H9 (cell line): ENCODE data around the gene HERC6. TPM values are rescaled to one million over a fixed set of nuclear protein-coding genes. Genes with fewer than 3 reads are reported as not detected.

Experiments
- DNase-seq: peaks from one replicate; pipeline ENCODE4 v3.0.0-alpha.2; 2017
- H2AFZ ChIP-seq: one replicate; pipeline ENCODE4 v1.6.1; 2013; ENCODE audit warnings: mild to moderate bottlenecking, low read length, control low read depth, moderate library complexity
- H2AK5ac ChIP-seq: 2 replicates; pipeline ENCODE4 v1.6.1; 2013; ENCODE audit warnings: low read length, control low read depth, mixed read lengths; ENCODE audit not compliant: insufficient read length
- H2BK120ac ChIP-seq: one replicate; pipeline ENCODE4 v1.6.1; 2013; ENCODE audit warnings: low read depth, mild to moderate bottlenecking, low read length, control low read depth, inconsistent platforms; ENCODE audit not compliant: poor library complexity, severe bottlenecking
- H2BK12ac ChIP-seq: 2 replicates; pipeline ENCODE4 v1.6.1; 2013; ENCODE audit warnings: low read length, control low read depth, mixed read lengths, low read depth; ENCODE audit not compliant: insufficient read length
- H2BK15ac ChIP-seq: 2 replicates; pipeline ENCODE4 v1.6.1; 2013; ENCODE audit warnings: low read depth, low read length, control low read depth
- H2BK20ac ChIP-seq: one replicate; pipeline ENCODE4 v1.6.1; 2013; ENCODE audit warnings: low read depth, mild to moderate bottlenecking, low read length, control low read depth, inconsistent platforms; ENCODE audit not compliant: poor library complexity, severe bottlenecking
- H2BK5ac ChIP-seq: 2 replicates; pipeline ENCODE4 v1.6.1; 2013; ENCODE audit warnings: low read length, control low read depth, mixed read lengths; ENCODE audit not compliant: insufficient read length
- H3K14ac ChIP-seq: 2 replicates; pipeline ENCODE4 v1.6.1; 2013; ENCODE audit warnings: low read length, control low read depth; ENCODE audit not compliant: insufficient read depth
- H3K18ac ChIP-seq: 2 replicates; pipeline ENCODE4 v1.6.1; 2013; ENCODE audit warnings: low read depth, mild to moderate bottlenecking, mixed read lengths, low read length, control low read depth; ENCODE audit not compliant: insufficient read length
- H3K23ac ChIP-seq: 2 replicates; pipeline ENCODE4 v1.6.1; 2013; ENCODE audit warnings: low read length, control low read depth, mixed read lengths, low read depth; ENCODE audit not compliant: insufficient read length
- H3K23me2 ChIP-seq: 2 replicates; pipeline ENCODE4 v1.6.1; 2013; ENCODE audit warnings: low read depth, mild to moderate bottlenecking, mixed read lengths, low read length, control low read depth; ENCODE audit not compliant: insufficient read length, poor library complexity, severe bottlenecking
- H3K27ac ChIP-seq: 2 replicates; pipeline ENCODE4 v1.5.1; 2013; ENCODE audit warnings: low read length, control low read depth, mixed read lengths, low read depth; ENCODE audit not compliant: insufficient read length
- H3K27me3 ChIP-seq: 2 replicates; pipeline ENCODE4 v1.6.1; 2013; ENCODE audit warnings: low read length, control low read depth, inconsistent platforms; ENCODE audit not compliant: insufficient read depth
- H3K4ac ChIP-seq: 2 replicates; pipeline ENCODE4 v1.6.1; 2013; ENCODE audit warnings: low read depth, mild to moderate bottlenecking, control low read depth, inconsistent platforms, low read length, moderate library complexity
- H3K4me1 ChIP-seq: 2 replicates; pipeline ENCODE4 v1.6.1; 2013; ENCODE audit warnings: low read length, control low read depth, inconsistent platforms; ENCODE audit not compliant: insufficient read depth
- H3K4me2 ChIP-seq: 2 replicates; pipeline ENCODE4 v1.6.1; 2013; ENCODE audit warnings: low read length, control low read depth, mixed read lengths; ENCODE audit not compliant: insufficient read length, insufficient read depth
- H3K56ac ChIP-seq: 2 replicates; pipeline ENCODE4 v1.6.1; 2013; ENCODE audit warnings: low read depth, mild to moderate bottlenecking, mixed read lengths, low read length, control low read depth; ENCODE audit not compliant: insufficient read length
- H3K79me1 ChIP-seq: 2 replicates; pipeline ENCODE4 v1.6.1; 2013; ENCODE audit warnings: low read depth, mild to moderate bottlenecking, moderate library complexity, low read length, control low read depth, inconsistent platforms; ENCODE audit not compliant: insufficient read depth, poor library complexity, severe bottlenecking
- H3K79me2 ChIP-seq: 2 replicates; pipeline ENCODE4 v1.6.1; 2013; ENCODE audit warnings: low read length, control low read depth, inconsistent platforms; ENCODE audit not compliant: insufficient read depth
- H3K9ac ChIP-seq: 2 replicates; pipeline ENCODE4 v1.6.1; 2013; ENCODE audit warnings: low read length, control low read depth, mixed read lengths; ENCODE audit not compliant: insufficient read length; ENCODE audit errors: extremely low read depth
- H3K9me3 ChIP-seq: one replicate; pipeline ENCODE4 v1.6.1; 2013; ENCODE audit warnings: low read depth, low read length, inconsistent platforms; ENCODE audit not compliant: control insufficient read depth
- H3T11ph ChIP-seq: one replicate; pipeline ENCODE4 v1.6.1; 2013; ENCODE audit warnings: mild to moderate bottlenecking, low read length, control low read depth, inconsistent platforms
- H4K20me1 ChIP-seq: one replicate; pipeline ENCODE4 v1.6.1; 2013; ENCODE audit not compliant: control insufficient read depth, insufficient read length, insufficient read depth
- H4K5ac ChIP-seq: 2 replicates; pipeline ENCODE4 v1.6.1; 2013; ENCODE audit warnings: low read depth, mild to moderate bottlenecking, mixed read lengths, low read length, control low read depth; ENCODE audit not compliant: insufficient read length
- H4K8ac ChIP-seq: replicated peaks from 2 replicates; pipeline ENCODE4 v1.6.1; 2013; ENCODE audit warnings: low read length, control low read depth, mixed read lengths, low read depth; ENCODE audit not compliant: insufficient read length
- H4K91ac ChIP-seq: 2 replicates; pipeline ENCODE4 v1.6.1; 2013; ENCODE audit warnings: low read depth, mild to moderate bottlenecking, moderate library complexity, mixed read lengths, low read length, control low read depth; ENCODE audit not compliant: insufficient read length
- H3K27ac Mint-ChIP-seq, 3 experiments: 2 replicates in 2 of 3; 3 replicates in 1 of 3; pipeline ENCODE4 v1.8.0; 2020 to 2021; ENCODE audit warnings: mixed read lengths in 3 of 3, mild to moderate bottlenecking in 1 of 3, moderate library complexity in 1 of 3
- H3K27me3 Mint-ChIP-seq: 2 replicates; pipeline ENCODE4 v1.8.0; 2021; ENCODE audit warnings: low read depth, mild to moderate bottlenecking, moderate library complexity, mixed read lengths
- H3K36me3 Mint-ChIP-seq, 3 experiments: 2 replicates in 2 of 3; 3 replicates in 1 of 3; pipeline ENCODE4 v1.8.0; 2020 to 2021; ENCODE audit warnings: low read depth in 3 of 3, mixed read lengths in 3 of 3; ENCODE audit not compliant: insufficient read depth in 1 of 3
- H3K4me1 Mint-ChIP-seq, 2 experiments: 2 replicates each; pipeline ENCODE4 v1.8.0; 2020; ENCODE audit warnings: mixed read lengths in 2 of 2
- H3K4me3 Mint-ChIP-seq, 2 experiments: 2 replicates in 1 of 2; 3 replicates in 1 of 2; pipeline ENCODE4 v1.8.0; 2020 to 2021; ENCODE audit warnings: mild to moderate bottlenecking in 2 of 2, mixed read lengths in 2 of 2, moderate library complexity in 1 of 2
- H3K9me3 Mint-ChIP-seq, 2 experiments: 2 replicates in 1 of 2; 3 replicates in 1 of 2; pipeline ENCODE4 v1.8.0; 2020; ENCODE audit warnings: mild to moderate bottlenecking in 2 of 2, mixed read lengths in 2 of 2, moderate library complexity in 1 of 2
- WGBS: extraction: QIAGEN DNeasy Blood & Tissue Kit; methylation state at CpG from one replicate; pipeline ENCODE4 v1.1.7; 2013; ENCODE audit warnings: missing lambda C conversion rate, low lambda C conversion rate, mixed read lengths; ENCODE audit not compliant: insufficient read length; ENCODE audit errors: extremely low coverage; 5-methylcytosine and 5-hydroxymethylcytosine counted together
- total RNA-seq: library from RNA; stranded (reverse); gene quantifications from 2 replicates; pipeline ENCODE4 v1.2.1, GENCODE V29; 2021
- TF ChIP-seq, protein P1 (sequence below): fragments of 200-600 bp; sonication (generic); conservative IDR thresholded peaks from 3 replicates; pipeline ENCODE4 v1.8.0; 2021; ENCODE audit warnings: antibody characterized with exemption, mild to moderate bottlenecking

The HERC6 gene
- total RNA-seq, 1 experiment from 2014 or later, result 8.2 TPM

DNA sequence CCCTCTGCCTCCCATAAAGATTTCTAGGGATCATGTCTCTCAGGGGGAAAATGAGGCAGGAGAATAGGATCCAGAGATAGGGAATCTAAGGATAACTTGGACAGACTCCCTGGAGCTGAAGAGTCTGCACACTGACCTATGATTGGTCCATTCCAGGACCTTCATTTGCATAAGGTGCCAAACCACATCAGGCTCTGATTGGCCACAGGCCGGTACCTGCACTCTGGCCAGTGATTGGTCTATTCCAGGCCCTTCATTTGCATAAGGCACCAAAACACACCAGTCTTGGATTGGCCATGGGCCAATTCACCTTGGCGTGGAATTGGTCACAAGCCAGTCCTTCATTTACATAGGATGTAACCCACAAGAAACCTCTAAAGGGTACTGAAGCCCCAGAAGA is 74.3 kb downstream of the HERC6 start:
- H2AFZ ChIP-seq, result no peak overlapping the region
- H2BK15ac ChIP-seq, result no peak overlapping the region
- Mint-ChIP-seq H3K9me3 (peaks cover 2 to 4% of the 10 kb centered on the region in 2 experiments; a peak in 3 of 5 replicates), H3K4me1 (peaks cover 11 to 18% of the 10 kb centered on the region in 2 experiments), H3K4me3 (no peak overlapping the region), H3K27ac (no peak overlapping the region), H3K36me3 (peaks cover 5 to 9% (median 7%) of the 10 kb centered on the region in 3 experiments), H3K27me3 (peaks cover 11% of the 10 kb centered on the region)
- no peak overlapping the region for H2BK12ac ChIP-seq
- no peak overlapping the region for H2BK5ac ChIP-seq
- no peaks in the 10 kb centered on the region for H3K9me3 ChIP-seq
- H3K27ac ChIP-seq, result no peak overlapping the region
- no peaks in the 10 kb centered on the region for H3K79me1 ChIP-seq
- no peak overlapping the region for H2BK20ac ChIP-seq
- no peak overlapping the region for H3T11ph ChIP-seq
- no peak overlapping the region for H4K8ac ChIP-seq
- no peak overlapping the region for H3K18ac ChIP-seq
- no peak overlapping the region for H3K23ac ChIP-seq
- TF ChIP-seq, protein P1, sequence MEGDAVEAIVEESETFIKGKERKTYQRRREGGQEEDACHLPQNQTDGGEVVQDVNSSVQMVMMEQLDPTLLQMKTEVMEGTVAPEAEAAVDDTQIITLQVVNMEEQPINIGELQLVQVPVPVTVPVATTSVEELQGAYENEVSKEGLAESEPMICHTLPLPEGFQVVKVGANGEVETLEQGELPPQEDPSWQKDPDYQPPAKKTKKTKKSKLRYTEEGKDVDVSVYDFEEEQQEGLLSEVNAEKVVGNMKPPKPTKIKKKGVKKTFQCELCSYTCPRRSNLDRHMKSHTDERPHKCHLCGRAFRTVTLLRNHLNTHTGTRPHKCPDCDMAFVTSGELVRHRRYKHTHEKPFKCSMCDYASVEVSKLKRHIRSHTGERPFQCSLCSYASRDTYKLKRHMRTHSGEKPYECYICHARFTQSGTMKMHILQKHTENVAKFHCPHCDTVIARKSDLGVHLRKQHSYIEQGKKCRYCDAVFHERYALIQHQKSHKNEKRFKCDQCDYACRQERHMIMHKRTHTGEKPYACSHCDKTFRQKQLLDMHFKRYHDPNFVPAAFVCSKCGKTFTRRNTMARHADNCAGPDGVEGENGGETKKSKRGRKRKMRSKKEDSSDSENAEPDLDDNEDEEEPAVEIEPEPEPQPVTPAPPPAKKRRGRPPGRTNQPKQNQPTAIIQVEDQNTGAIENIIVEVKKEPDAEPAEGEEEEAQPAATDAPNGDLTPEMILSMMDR, result no peak
- no CpG with 5 or more reads among the region's 2 CpGs for WGBS
- no peak overlapping the region for H3K14ac ChIP-seq
- peaks cover 4% of the 10 kb centered on the region for H3K23me2 ChIP-seq
- H4K5ac ChIP-seq, result no peak overlapping the region
- no peak overlapping the region for H3K4me2 ChIP-seq
- H3K4ac ChIP-seq, result no peak overlapping the region
- H3K79me2 ChIP-seq, result no peaks in the 10 kb centered on the region
- H4K20me1 ChIP-seq, result no peaks in the 10 kb centered on the region
- DNase-seq, result no peak
- no peak overlapping the region for H3K9ac ChIP-seq
- no peak overlapping the region for H3K56ac ChIP-seq
- no peak overlapping the region for H2AK5ac ChIP-seq
- H3K27me3 ChIP-seq, result peaks cover 2% of the 10 kb centered on the region; the same call in 1 of the 2 replicates
- no peaks in the 10 kb centered on the region for H3K4me1 ChIP-seq
- no peak overlapping the region for H4K91ac ChIP-seq
- no peak overlapping the region for H2BK120ac ChIP-seq
